22Rv1 (cell line): ENCODE measurements around the gene JADE1.

Experiments used
- CTCF ChIP-seq: fragments of 450-650 bp; IDR thresholded peaks from 2 replicates; pipeline ENCODE4 v1.5.1; 2017; ENCODE audit warnings: mild to moderate bottlenecking
- ZFX ChIP-seq: fragments of 450-650 bp; IDR thresholded peaks from 2 replicates; pipeline ENCODE4 v1.6.1; 2017; ENCODE audit warnings: antibody characterized with exemption, borderline replicate concordance

- TF ChIP-seq CTCF (no peak), ZFX (no peak)
Observed at GRCh38 chr4:128787509-128788311, 21.8 kb upstream of the JADE1 start.
